ENCODE data around the gene NOTCH2.

The NOTCH2 gene

DNA sequence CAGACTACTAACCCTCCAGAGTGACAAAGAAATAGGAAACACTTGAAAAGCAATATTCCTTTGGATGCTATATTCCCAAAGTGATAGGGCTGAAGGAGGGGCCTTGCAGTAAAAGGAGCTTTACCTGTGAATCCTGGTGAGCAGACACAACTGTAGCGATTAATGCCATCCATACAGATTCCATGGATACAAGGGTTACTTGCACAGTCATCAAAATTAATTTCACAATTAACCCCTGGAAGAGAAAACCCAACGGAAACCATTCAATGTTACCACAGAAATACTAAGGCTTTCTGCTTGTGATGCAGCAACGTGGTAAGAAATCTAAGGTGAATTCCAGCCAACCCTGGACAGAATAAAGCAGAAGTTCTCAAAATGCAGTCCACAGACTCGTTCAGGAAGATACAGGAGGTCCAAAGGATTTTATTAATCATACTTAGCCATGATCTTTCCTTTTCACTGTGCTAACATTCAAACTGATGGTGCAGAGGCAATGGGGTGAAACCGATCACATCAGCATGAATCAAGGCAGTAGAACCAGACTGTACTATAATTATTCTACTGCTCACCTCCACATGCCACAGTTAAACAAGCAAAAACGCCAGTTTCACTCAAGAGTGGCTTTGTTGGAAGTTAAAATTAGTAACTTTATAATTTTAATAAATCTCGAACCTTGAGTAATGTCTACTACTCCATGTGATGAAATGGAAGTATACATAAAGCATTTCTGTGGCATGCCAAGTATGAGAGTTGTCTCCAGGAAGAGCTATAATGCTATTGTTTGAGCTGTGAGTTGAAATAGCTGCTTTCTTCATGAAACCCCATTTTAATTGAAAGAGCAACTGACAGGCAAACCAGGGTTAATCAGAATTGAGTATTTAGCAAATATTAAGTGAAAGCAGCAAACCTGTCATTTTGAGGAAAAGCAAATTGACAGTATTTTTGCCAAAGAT, 109.9 kb downstream of the NOTCH2 start:
- no peak overlapping the region for H3K4me3 ChIP-seq (replicated peaks; ENCODE audit: low read depth, low read length)
- no peak for TF ChIP-seq CTCF (IDR thresholded peaks at IDR 0.05; ENCODE audit: low read length, missing control alignments)
- DNase-seq (ENCODE audit: low read depth): no peak

DNA sequence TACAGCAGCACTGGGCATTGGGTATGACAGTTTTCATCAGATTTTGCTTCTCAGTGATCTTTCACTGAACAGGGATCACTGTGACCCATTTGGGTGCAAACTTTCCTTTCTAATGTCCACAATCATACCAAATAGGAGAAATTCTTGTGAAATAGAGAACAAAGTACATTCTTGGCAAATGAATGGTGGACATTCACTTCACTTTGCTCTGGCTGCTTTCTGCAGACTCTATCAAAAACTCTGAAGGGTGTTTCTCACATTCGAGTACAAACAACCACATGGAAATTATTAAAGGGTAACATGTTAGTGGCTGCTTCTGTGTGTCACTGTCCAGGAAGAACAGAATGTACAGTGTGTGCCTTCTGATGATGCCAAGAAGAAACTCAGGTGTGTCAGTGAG, 111.2 kb downstream of the NOTCH2 start:
- no peak overlapping the region for H3K4me3 ChIP-seq (replicated peaks; ENCODE audit: low read depth, low read length)
- DNase-seq (ENCODE audit: low read depth): no peak
- no peak for TF ChIP-seq CTCF (IDR thresholded peaks at IDR 0.05; ENCODE audit: low read length, missing control alignments)

DNA sequence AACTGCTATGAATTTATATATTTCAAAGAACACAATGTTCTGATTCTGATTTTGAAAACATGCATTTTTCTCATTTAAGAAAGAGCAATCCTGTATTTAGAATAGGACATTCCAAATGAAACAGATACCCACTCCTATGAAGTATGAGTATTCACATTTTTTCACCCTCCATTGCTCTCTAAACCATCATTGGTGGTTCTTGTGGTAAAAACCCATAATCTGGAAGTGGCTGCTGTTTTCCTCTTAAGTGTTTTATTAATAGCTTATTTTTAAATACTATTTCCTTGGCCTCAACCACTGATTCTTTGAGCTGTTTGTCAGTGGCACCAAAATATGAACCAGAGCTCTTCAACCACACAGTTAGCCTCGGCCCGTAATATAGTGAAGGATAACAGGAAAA, 113.2 kb downstream of the NOTCH2 start:
- TF ChIP-seq CTCF (IDR thresholded peaks at IDR 0.05; ENCODE audit: low read length, missing control alignments): no peak
- H3K4me3 ChIP-seq (replicated peaks; ENCODE audit: low read depth, low read length): no peak overlapping the region
- no peak for DNase-seq (ENCODE audit: low read depth)

- no peak for DNase-seq (ENCODE audit: low read depth)
- no peak overlapping the region for H3K4me3 ChIP-seq (replicated peaks; ENCODE audit: low read depth, low read length)
- TF ChIP-seq CTCF (IDR thresholded peaks at IDR 0.05; ENCODE audit: low read length, missing control alignments): no peak
Observed at GRCh38 chr1:119954476-119955422, 114.7 kb downstream of the NOTCH2 start.

DNA sequence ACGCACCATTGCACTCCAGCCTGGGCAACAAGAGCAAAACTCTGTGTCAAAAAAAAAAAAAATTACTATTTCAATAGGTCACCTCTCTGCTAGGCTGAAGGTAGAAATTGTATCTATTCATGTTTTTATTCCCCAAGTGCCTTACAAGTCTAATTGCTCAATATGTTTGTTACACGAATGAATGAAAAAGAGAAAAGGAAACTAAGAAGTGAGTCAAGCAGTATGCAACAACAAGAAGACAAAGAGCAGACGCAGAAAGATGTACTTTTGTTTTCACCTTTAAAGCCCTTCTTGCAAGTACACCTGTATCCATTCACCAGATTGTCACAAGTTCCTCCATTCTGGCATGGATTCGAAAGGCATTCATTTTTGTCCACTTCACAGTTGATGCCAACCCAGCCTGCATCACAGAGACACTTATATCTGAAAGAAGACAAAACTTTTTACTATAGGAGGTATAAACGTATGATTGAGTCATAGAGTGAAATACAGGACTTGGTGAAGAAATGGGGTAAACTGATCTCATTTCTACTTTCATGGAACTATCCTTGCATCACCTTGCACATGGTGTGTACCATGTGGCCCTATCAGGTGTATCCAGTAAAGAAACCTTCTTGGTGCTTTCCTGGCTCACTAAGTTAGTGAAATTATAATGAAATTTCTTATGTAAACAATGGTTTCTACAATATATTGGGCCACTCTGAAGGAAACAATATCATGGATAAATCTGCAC, 116.0 kb downstream of the NOTCH2 start:
- no peak for DNase-seq (ENCODE audit: low read depth)
- H3K4me3 ChIP-seq (replicated peaks; ENCODE audit: low read depth, low read length): no peak overlapping the region
- no peak for TF ChIP-seq CTCF (IDR thresholded peaks at IDR 0.05; ENCODE audit: low read length, missing control alignments)

- no peak for DNase-seq (ENCODE audit: low read depth)
- no peak overlapping the region for H3K4me3 ChIP-seq (replicated peaks; ENCODE audit: low read depth, low read length)
- no peak for TF ChIP-seq CTCF (IDR thresholded peaks at IDR 0.05; ENCODE audit: low read length, missing control alignments)
Observed at GRCh38 chr1:119952496-119952895, 117.0 kb downstream of the NOTCH2 start.
